Esophagus muscularis mucosa (tissue), 4 donors: ENCODE data around the gene FMO2.

ENCODE experiments used
- EP300 ChIP-seq: sonication (generic); formaldehyde crosslinking; IDR thresholded peaks from one replicate; pipeline ENCODE4 v1.6.1; 2017; ENCODE audit warnings: antibody characterized with exemption
- POLR2AphosphoS5 ChIP-seq, 2 donors: sonication (generic); formaldehyde crosslinking; IDR thresholded peaks; one replicate each; pipeline ENCODE4 v1.6.1; 2017; ENCODE audit warnings: antibody characterized with exemption in 2 of 2
- TF ChIP-seq, protein P1 (sequence below), 3 experiments: fragments of 200-600 bp in 2 of 3; fragments of 450-650 bp in 1 of 3; sonication (generic) in 2 of 3; IDR thresholded peaks; one replicate each; pipeline ENCODE4 v1.5.1; 2017 to 2019; ENCODE audit warnings: antibody characterized with exemption in 3 of 3, mild to moderate bottlenecking in 2 of 3, moderate library complexity in 1 of 3

DNA sequence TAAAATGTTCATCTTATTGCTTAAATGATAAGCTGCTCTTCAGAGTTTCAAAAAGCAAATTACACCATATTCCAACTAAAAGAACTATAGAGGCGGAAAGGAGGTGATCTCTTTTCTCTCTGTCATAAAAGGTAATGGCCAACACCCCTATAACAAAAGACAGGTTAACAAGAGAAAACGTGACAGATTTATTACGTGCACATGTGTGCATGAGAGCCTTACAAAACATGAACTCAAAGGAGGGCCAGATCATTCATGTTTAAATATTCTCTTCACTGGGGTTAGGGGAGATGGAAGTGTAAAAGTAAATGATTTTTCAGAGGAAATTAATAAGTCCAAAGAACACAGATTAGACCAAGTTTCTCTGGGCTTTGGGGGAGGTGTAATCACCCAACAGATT lies 26.5 kb upstream of the FMO2 start:
- TF ChIP-seq POLR2AphosphoS5 (IDR thresholded peaks at IDR 0.05) (no peak), EP300 (no peak)
- TF ChIP-seq, protein P1, sequence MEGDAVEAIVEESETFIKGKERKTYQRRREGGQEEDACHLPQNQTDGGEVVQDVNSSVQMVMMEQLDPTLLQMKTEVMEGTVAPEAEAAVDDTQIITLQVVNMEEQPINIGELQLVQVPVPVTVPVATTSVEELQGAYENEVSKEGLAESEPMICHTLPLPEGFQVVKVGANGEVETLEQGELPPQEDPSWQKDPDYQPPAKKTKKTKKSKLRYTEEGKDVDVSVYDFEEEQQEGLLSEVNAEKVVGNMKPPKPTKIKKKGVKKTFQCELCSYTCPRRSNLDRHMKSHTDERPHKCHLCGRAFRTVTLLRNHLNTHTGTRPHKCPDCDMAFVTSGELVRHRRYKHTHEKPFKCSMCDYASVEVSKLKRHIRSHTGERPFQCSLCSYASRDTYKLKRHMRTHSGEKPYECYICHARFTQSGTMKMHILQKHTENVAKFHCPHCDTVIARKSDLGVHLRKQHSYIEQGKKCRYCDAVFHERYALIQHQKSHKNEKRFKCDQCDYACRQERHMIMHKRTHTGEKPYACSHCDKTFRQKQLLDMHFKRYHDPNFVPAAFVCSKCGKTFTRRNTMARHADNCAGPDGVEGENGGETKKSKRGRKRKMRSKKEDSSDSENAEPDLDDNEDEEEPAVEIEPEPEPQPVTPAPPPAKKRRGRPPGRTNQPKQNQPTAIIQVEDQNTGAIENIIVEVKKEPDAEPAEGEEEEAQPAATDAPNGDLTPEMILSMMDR (IDR thresholded peaks at IDR 0.05), result no peak
